GM18517 (cell line): ENCODE measurements around the gene NDUFA8.

Source experiments
- ATAC-seq: cut with Tn5 transposase; IDR thresholded peaks from one replicate; pipeline ENCODE4 v1.9.1; 2021; ENCODE audit warnings: mild to moderate bottlenecking, moderate library complexity; ENCODE audit not compliant: unreplicated experiment

NDUFA8 gene

DNA sequence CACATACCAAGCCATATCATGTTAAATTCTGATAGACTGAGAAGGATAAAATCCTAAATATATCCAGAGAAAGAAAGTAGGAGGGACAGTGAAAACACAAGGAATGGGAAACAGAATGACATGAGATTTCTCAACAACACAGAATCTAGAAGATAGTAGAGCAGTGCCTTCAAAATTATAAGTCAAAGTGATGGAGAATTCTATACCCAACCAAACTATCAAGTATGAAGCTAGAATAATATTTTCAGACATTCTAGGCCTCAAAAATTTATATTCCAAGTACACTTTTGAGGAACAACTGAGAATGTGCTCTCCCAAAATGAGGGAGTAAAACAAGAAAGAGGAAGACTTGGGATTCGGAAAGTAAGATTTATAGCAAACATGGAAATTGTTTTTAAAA, 55.6 kb downstream of the NDUFA8 start:
- no peak for ATAC-seq

GRCh38 chr9:122102156-122102555, 57.4 kb downstream of the NDUFA8 start:
- no peak for ATAC-seq

- no peak for ATAC-seq
Observed at GRCh38 chr9:122100756-122101155, 58.8 kb downstream of the NDUFA8 start.

DNA sequence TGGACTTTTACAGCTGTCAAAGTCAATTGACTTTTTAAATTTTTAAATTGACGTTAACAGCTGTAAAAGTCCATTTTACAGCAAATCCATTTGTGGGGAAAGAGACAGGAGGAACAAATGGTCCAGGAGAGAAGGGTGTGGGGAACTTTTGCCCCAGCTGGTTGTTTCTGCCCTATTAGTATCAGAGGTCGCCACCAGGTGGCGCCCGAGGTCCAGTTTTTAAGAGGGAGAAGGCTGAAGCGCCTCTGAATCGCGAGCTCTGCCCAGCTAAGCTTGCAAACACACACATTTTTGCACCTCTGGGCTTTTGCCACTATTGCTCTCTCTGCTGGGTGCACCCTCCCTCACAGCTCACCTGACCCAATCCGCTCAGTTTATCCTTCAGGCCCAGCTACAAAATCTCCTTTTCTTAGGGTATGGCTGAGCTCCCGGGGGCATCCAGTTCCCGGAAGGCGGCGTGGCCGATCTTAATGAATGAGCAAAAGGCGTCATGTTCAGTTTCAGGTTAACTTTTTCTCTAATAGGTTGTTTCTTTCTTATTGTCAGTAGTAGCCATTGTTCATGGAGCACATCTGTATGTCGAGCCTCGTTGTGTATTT, 60.2 kb downstream of the NDUFA8 start:
- no peak for ATAC-seq

DNA sequence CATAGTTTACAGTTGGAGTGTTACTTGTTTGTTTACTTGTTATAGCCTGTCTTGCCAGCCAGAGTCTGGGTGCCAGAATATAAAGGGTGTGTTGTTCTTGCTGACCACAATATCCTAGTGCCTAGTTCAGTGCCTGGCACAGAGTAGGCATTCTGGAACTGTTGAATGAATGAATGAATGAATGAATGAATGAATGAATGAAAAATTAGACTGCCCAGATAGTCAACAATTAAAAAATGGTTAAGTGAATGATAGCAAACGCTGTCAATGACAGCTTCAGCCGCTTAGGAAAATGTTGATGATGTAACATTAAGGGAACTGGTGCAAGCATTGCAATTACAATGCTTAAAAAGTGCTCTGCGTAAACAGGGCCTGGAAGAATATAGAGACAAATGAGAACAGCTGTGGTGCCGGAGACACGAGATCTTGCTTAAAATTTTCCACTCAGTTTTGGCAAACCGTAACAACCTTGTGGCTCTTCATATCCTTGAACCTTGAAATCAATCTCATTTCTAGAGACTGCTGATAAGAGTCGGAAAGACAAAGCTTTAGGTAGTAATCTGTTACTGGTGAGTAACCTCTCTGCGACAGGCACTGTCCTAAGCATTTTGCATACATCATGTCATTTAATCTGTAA, 61.8 kb downstream of the NDUFA8 start:
- ATAC-seq = no peak

DNA sequence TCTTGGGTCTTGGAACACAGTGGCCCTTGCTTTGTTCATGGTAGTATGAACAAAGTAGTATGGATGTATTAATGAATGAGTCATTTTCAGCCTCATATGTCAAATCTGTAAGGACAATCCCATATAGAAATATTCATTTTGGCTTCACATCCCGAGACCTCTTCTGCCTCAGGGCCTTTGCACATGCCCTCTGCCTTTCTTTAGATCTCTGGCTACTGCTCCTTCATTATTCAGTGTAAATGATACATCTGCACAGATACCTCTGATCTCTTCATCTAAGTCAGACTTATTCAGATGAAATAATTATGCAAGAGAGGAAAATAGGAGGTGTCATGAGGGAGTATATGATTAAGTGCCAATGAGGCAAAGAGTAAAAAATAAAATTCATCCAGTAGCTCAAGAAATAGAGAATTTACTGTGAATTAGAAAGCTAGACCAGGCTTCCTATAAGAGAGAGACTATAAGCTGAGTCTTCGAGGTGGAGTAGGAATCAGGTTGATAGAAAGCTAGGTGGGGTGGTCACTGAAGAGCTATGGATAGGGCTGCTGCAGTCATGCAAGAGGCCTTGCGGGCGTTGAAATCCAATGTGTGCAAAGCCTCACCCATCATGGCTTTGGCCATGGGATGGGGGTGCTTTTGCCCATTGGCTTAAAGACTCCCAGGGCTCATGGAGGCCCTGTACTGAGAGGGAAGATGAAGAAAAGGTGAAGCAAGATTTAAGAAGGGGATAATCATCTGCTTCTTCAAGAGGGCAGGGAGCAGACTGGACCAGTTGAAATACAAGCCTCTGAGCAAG, 62.8 kb downstream of the NDUFA8 start:
- no peak for ATAC-seq

- ATAC-seq = no peak
Observed at GRCh38 chr9:122095010-122095767, 64.4 kb downstream of the NDUFA8 start.
